Neutrophil (primary cell): ENCODE results near the gene LRBA.

ENCODE experiments used
- H3K27ac ChIP-seq: fragments of 200-600 bp; sonication (generic); 2 replicates; pipeline ENCODE4 v1.5.1; 2016; ENCODE audit warnings: mild to moderate bottlenecking, moderate library complexity
- H3K27me3 ChIP-seq: fragments of 200-600 bp; sonication (generic); 2 replicates; pipeline ENCODE4 v1.6.0; 2016; ENCODE audit warnings: mild to moderate bottlenecking
- H3K36me3 ChIP-seq: fragments of 200-600 bp; sonication (generic); 2 replicates; pipeline ENCODE4 v1.5.1; 2017
- H3K4me1 ChIP-seq, 2 experiments: fragments of 200-600 bp in 1 of 2; sonication (generic) in 1 of 2; 1 replicate in 1 of 2; 2 replicates in 1 of 2; pipeline versions ENCODE4 v1.5.1 to v1.6.1; 2013 to 2016; ENCODE audit warnings: low read depth in 1 of 2, low read length in 1 of 2, mild to moderate bottlenecking in 1 of 2, moderate library complexity in 1 of 2; ENCODE audit not compliant: control insufficient read depth in 1 of 2, insufficient read depth in 1 of 2
- H3K4me3 ChIP-seq, 2 experiments: fragments of 200-600 bp in 1 of 2; sonication (generic) in 1 of 2; 1 replicate in 1 of 2; 2 replicates in 1 of 2; pipeline ENCODE4 v1.5.1; 2013 to 2016; ENCODE audit warnings: low read depth in 1 of 2, low read length in 1 of 2, mild to moderate bottlenecking in 1 of 2, moderate library complexity in 1 of 2
- H3K9me3 ChIP-seq: fragments of 200-600 bp; sonication (generic); 2 replicates; pipeline ENCODE4 v1.5.1; 2016
- TF ChIP-seq, protein P1 (sequence below): fragments of 200-600 bp; sonication (generic); IDR thresholded peaks from 2 replicates; pipeline ENCODE4 v1.5.1; 2016; ENCODE audit warnings: antibody characterized with exemption

The LRBA gene

DNA sequence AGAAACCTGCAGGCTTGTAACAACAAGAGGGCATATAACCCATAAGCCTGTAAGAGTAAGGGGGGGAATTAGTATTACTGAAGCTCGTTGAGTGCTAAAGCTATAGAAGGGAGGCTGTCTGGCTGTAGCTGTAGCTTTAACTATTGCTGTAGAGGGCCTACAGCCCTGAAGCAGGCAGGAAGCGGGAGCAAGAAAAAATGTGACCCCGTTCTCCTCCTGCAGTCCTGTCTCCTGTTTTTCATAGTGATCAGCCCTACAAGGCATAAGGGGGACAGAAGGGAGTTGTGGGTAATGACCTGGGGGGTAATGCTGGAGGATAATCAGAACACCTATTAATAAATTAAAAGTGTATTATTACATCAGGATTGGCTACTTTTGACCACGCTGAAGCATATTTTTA, 640.1 kb downstream of the LRBA start:
- Histone ChIP-seq H3K4me1 (no peaks in the 10 kb centered on the region), H3K27me3 (no peaks in the 10 kb centered on the region), H3K9me3 (no peaks in the 10 kb centered on the region), H3K4me3 (no peak overlapping the region), H3K36me3 (no peaks in the 10 kb centered on the region), H3K27ac (no peak overlapping the region)
- TF ChIP-seq, protein P1, sequence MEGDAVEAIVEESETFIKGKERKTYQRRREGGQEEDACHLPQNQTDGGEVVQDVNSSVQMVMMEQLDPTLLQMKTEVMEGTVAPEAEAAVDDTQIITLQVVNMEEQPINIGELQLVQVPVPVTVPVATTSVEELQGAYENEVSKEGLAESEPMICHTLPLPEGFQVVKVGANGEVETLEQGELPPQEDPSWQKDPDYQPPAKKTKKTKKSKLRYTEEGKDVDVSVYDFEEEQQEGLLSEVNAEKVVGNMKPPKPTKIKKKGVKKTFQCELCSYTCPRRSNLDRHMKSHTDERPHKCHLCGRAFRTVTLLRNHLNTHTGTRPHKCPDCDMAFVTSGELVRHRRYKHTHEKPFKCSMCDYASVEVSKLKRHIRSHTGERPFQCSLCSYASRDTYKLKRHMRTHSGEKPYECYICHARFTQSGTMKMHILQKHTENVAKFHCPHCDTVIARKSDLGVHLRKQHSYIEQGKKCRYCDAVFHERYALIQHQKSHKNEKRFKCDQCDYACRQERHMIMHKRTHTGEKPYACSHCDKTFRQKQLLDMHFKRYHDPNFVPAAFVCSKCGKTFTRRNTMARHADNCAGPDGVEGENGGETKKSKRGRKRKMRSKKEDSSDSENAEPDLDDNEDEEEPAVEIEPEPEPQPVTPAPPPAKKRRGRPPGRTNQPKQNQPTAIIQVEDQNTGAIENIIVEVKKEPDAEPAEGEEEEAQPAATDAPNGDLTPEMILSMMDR = no peak

DNA sequence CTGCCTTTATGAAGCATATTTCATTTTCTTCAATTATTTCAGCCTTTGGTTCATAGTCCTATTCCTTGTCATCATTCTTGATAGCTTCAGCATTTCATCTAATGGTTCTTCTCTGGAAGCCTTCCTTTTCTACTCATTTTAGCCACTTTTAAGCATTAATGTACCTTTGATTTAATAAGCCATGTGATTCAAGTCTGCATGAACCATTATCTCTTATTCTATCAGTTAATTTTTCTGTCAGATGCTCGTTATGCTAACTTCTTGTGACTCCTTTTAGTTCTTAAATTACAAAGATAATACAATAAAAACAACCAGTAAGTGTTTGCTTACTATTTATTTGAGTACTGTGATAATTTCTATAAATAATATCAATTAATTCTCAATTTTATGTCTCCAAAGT, 643.2 kb downstream of the LRBA start:
- Histone ChIP-seq H3K27me3 (no peaks in the 10 kb centered on the region), H3K27ac (no peak overlapping the region), H3K36me3 (no peaks in the 10 kb centered on the region), H3K9me3 (no peaks in the 10 kb centered on the region), H3K4me1 (no peaks in the 10 kb centered on the region), H3K4me3 (no peak overlapping the region)
- TF ChIP-seq, protein P1 = no peak

DNA sequence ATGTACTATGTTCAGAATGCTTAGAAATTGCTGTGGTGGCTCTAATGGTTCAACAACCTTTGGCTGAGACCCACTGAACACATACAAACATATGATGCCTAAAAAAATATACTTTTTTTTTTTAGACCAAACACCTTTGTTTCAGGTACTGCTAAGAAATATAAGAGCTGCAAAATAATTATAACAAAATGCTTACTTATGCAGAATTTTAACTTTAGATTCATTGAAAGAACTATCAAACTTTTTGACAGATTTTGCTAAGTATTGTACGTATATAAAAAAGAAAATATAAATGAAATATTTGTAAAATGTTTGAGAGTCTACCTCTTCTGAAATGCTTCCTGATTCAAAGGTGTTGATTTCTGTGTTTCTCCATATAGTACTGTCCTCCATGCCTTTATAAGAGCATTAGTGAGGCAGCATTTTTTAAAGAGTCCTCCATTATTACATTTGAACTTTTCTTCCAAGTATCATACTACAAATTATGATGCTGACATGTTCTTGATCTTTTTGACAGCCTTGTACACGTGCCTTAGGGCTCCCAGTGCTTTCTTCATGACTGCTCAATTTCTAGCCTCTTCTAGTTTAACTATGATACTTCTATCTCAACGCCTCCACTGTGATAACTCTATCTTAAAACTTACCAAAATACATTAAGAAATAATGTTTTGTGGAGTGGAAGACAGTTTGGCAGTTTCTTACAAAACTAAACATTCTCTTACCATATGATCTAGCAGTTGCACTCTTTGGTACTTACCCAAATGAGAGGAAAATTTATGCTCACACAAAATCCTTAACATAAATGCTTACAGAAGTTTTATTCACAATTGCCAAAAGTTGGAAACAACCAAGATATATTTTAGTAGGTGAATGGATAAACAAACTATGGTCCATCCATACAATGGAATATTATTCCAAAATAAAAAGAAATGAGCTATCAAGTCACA, 645.4 kb downstream of the LRBA start:
- TF ChIP-seq, protein P1 = no peak
- H3K4me3 ChIP-seq = no peak overlapping the region
- no peaks in the 10 kb centered on the region for H3K27me3 ChIP-seq
- H3K27ac ChIP-seq = no peak overlapping the region
- no peaks in the 10 kb centered on the region for H3K36me3 ChIP-seq
- no peaks in the 10 kb centered on the region for H3K4me1 ChIP-seq
- no peaks in the 10 kb centered on the region for H3K9me3 ChIP-seq

DNA sequence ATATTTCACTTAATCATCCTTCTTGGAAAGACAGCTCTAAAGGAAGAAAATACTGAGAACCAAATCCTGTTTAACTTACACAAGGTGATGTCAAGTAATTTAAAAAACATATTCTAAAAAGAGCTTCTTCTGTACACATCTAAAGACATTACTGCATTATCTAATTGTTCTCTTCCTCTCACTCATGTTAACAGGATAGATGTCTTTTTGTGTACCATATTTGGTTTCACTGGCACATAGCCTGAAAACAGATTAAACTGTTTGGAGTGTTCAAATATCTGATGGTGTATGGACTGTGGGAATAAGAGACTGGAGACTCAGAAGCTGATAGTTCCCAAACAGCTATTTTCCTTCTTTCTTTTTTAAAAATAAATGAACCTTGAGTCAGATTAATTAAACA, 646.4 kb downstream of the LRBA start:
- Histone ChIP-seq H3K4me3 (no peak overlapping the region), H3K27ac (no peak overlapping the region), H3K9me3 (no peaks in the 10 kb centered on the region), H3K27me3 (no peaks in the 10 kb centered on the region), H3K36me3 (no peaks in the 10 kb centered on the region), H3K4me1 (no peaks in the 10 kb centered on the region)
- TF ChIP-seq, protein P1 = no peak

DNA sequence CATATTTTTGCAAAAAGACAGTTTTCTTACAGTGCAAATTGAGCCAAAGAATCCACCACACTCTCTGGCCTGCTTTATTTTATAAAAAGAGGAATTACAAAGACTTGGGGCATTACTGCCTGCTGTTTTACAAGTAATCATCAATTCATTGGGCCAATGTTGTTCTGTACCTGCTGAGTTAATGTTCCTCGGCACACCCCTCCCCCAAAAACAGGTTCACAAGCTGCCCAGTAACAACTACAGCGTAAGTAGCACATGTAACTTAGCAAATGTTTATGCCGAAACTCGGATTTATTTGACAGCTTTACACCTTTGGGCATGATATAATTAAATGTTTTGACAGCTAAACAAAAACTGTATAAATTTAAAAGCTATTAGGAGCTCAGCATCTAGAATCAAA, 647.8 kb downstream of the LRBA start:
- Histone ChIP-seq H3K9me3 (no peaks in the 10 kb centered on the region), H3K27me3 (no peaks in the 10 kb centered on the region), H3K27ac (no peak overlapping the region), H3K4me1 (no peaks in the 10 kb centered on the region), H3K36me3 (no peaks in the 10 kb centered on the region), H3K4me3 (no peak overlapping the region)
- TF ChIP-seq, protein P1 = no peak
